Measurements from ENCODE around the gene TCEAL6.
"Not testable (repeated sequence)": the region's sequence is repeated elsewhere in the genome, so short reads cannot be mapped to it uniquely, and the experiment has no call there.

TCEAL6 gene

DNA sequence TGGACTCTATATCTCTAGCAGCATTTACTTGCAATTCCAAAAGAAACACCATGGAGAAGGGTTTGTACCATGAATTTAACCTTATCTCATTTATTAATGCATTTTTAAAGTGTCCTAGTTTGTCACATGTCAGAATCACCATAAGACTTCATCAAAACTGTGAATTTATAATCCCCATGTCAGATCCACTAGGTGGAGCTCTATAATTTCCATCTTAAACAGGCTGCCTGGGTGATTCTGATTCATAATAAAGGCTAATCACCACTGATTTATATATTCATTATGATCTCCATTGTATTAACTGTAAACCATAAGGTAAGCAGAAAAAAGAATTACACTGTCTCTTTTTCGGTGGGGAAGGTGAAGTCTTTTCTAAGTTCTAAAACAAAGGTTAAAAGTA, 12.8 kb downstream of the TCEAL6 start:
- no peak for DNase-seq (ENCODE audit: insufficient read length, low spot score)
- TF ChIP-seq, protein P1, sequence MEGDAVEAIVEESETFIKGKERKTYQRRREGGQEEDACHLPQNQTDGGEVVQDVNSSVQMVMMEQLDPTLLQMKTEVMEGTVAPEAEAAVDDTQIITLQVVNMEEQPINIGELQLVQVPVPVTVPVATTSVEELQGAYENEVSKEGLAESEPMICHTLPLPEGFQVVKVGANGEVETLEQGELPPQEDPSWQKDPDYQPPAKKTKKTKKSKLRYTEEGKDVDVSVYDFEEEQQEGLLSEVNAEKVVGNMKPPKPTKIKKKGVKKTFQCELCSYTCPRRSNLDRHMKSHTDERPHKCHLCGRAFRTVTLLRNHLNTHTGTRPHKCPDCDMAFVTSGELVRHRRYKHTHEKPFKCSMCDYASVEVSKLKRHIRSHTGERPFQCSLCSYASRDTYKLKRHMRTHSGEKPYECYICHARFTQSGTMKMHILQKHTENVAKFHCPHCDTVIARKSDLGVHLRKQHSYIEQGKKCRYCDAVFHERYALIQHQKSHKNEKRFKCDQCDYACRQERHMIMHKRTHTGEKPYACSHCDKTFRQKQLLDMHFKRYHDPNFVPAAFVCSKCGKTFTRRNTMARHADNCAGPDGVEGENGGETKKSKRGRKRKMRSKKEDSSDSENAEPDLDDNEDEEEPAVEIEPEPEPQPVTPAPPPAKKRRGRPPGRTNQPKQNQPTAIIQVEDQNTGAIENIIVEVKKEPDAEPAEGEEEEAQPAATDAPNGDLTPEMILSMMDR (IDR thresholded peaks at IDR 0.05; ENCODE audit: insufficient read depth, missing control alignments): peak; percentile 41
- peak; percentile 6 for FAIRE-seq

DNA sequence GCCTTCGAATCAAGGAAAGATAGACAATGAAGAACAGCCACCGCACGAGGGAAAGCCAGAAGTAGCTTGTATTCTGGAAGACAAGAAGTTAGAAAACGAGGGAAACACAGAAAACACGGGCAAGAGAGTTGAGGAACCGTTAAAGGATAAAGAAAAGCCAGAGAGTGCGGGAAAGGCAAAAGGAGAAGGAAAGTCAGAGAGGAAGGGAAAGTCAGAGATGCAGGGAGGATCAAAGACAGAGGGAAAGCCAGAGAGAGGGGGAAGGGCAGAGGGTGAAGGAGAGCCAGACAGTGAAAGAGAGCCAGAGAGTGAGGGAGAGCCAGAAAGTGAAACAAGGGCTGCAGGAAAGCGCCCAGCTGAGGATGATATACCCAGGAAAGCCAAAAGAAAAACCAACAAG, 15.4 kb downstream of the TCEAL6 start:
- TF ChIP-seq, protein P1 (IDR thresholded peaks at IDR 0.05; ENCODE audit: insufficient read depth, missing control alignments): no peak
- no peak for DNase-seq (ENCODE audit: insufficient read length, low spot score)

DNA sequence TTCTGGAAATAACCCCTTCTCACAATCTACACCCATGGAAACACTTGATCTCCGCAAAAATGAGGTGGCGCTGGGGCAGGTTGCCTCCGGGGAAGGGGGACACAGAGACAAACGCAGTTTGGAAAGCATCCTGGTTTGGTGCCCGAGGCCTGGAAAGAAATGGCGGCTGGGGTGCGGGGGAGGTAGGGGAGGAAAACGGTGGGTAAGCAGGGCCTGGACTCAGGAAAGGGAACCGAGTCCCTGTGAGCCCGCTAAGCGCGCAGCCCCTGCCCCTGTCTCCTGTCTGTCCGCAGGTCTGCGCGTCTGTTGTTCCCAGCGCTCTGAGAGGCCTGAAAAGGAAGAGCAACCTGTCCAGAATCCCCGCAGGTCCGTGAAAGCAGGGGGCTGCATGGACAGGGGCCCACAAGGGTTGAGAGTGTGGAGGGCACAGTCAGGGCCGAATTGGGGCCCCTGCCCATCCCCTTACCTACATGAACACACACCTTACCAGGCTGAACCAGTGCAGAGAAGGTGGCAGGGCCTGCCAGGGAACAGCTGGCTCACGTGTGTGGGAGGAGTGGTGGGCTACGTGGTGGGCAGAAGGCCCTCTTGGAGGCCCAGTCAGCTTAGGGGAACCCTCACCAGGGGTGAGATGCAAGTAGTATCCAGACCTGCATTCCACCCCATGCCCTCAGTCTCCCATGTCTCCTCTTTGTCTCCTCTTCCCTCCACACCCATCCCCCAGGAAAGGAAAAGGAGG, 16.0 kb downstream of the TCEAL6 start:
- not testable (repeated sequence) for DNase-seq (ENCODE audit: insufficient read length, low spot score); FAIRE-seq

More for the DNA sequence above, 15.4 kb downstream of the TCEAL6 start:
- no peak for FAIRE-seq

DNA sequence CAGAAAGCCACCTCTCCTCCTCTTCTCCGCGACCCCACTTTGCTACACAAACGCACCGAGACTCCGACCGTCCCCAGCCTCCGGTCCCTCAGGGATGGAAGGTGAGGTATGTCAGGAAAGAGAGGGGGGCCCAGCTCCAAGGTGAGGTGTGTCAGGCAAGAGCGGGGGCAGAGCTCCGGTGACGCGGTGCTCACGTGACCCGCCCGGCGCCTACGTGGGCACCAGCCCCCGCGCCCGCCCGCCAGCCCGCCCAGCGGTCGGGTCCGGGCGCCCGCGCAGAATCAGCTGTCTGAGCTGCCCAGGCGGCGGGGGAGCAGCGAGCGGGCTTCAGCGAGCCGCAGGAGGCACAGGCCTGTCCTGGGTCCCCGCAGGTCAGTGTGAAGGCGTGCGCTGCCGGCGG, 16.8 kb downstream of the TCEAL6 start, which contains the start of gene TCEAL2:
TSS of gene TCEAL2 (plus strand) at position 244 of the 400 bp plus-strand sequence. CDS start 1,152 bp downstream, outside the sequence.
- DNase-seq (ENCODE audit: insufficient read length, low spot score): not testable (repeated sequence)

DNA sequence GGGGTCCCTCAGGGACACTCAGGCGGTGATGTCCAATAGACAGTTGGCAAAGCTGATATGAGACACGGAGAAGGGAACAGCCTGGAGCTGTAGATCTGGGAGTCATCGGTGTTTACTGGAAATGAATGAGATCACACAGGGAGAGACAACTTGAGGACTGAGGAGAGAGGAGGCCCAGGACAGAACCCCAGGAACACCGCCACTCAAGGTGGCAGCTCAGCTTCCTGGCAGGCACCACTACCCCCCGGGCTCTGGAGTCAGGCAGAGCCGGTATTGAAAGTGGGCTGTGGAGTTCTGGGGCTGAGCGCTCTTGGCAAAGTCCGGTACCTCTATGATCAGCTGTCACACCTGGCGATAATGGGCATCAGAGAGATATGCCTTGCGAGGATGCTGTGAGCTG, 17.3 kb downstream of the TCEAL6 start:
- FAIRE-seq; DNase-seq (ENCODE audit: insufficient read length, low spot score): not testable (repeated sequence)

More for the DNA sequence above, 16.8 kb downstream of the TCEAL6 start, which contains the start of gene TCEAL2:
- FAIRE-seq: not testable (repeated sequence)

DNA sequence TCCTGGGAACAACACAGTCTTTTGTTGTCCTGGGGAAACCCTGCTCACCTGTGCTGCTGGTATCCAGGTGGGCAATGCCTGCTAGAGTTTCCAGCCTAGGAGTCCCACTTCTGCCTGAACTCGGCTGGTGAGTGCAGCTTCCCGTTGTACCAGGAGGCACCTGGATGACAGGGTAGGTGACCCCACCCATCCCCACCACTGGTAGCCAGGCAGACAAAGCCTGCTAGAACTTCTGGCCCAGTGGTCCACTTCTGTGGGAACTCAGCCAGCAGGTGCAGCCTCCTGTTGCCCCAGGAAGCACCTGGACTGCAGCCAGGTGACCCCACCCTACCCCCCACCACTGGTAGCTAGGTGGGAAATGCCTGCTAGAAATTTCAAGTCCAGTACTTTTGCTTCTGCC, 26.5 kb downstream of the TCEAL6 start:
- DNase-seq (ENCODE audit: insufficient read length, low spot score) (no peak), FAIRE-seq (no peak)
- TF ChIP-seq, protein P1 (IDR thresholded peaks at IDR 0.05; ENCODE audit: insufficient read depth, missing control alignments): no peak

DNA sequence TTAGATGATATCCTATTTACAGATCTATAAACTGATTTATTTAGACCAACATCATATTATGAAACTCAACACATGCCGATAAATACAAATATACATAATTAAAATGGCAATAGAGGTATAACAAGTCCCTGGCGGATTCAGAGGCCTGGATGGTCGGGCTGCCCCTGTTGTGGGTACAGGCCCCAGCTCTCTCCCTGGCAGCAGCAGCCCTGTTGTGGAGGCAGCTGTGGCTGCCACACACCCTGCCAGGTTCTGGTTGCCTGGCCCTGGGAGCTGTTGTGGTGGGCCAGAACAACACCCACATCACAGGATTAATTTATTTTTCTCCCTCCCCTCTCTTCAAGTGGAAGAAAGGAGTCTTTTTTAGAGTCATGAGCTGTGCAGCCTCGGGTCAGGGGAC, 28.9 kb downstream of the TCEAL6 start:
- TF ChIP-seq, protein P1 (IDR thresholded peaks at IDR 0.05; ENCODE audit: insufficient read depth, missing control alignments): no peak
- DNase-seq (ENCODE audit: insufficient read length, low spot score): no peak
- no peak for FAIRE-seq
